ENCODE data around the gene PFDN1. TPM values are rescaled to one million over a fixed set of nuclear protein-coding genes. Genes with fewer than 3 reads are reported as not detected.

PFDN1 gene
- total RNA-seq, 1 experiment from 2014 or later, result 48.9 TPM

- intact Hi-C loops (cut with micrococcal nuclease), result no loop called here
- POLR2A ChIA-PET, result no interaction called here
- H3K79me2 ChIP-seq (ENCODE audit: insufficient read depth, low read length), result peaks cover 38% of the 10 kb centered on the region
- no peaks in the 10 kb centered on the region for H3K9me3 ChIP-seq (ENCODE audit: control insufficient read depth in 1 of 2, insufficient read depth in 1 of 2, low read depth in 1 of 2, low read length in 2 of 2)
- no peak for DNase-seq (ENCODE audit: low read depth, low spot score)
- RAD21 ChIA-PET (ENCODE audit: low non-redundant PET in 1 of 2, low total read pairs in 2 of 2, uncharacterized antibody in 2 of 2, unreplicated experiment in 2 of 2), result no interaction called here
- peaks cover 27 to 49% of the 10 kb centered on the region in 2 experiments for H3K4me1 ChIP-seq (ENCODE audit: control insufficient read depth in 1 of 2, insufficient read depth in 2 of 2, low read length in 2 of 2)
- no peaks in the 10 kb centered on the region for H4K20me1 ChIP-seq (ENCODE audit: insufficient read depth)
- peak; percentile 21; the same call in 1 of the 2 replicates for ATAC-seq
- peak; percentile 3 to 53 (median 23); a peak in 3 of 6 replicates for TF ChIP-seq CTCF (IDR thresholded peaks at IDR 0.05 in 2 of 3, conservative IDR thresholded peaks at IDR 0.05 in 1 of 3; ENCODE audit: borderline replicate concordance in 1 of 3, insufficient read depth in 1 of 3, low read depth in 2 of 3, low read length in 2 of 3)
- TF ChIP-seq EZH2phosphoT487 (IDR thresholded peaks at IDR 0.05; ENCODE audit: borderline replicate concordance), result no peak
- no TSS peak for BruUV-seq (replicated peaks)
- no peak overlapping the region for H2AFZ ChIP-seq (ENCODE audit: low read depth, low read length, poor library complexity, severe bottlenecking)
- no peak overlapping the region for H3K9ac ChIP-seq (ENCODE audit: low read length)
- no peaks in the 10 kb centered on the region for H3K9me2 ChIP-seq (ENCODE audit: insufficient read depth)
- peak overlapping the region; percentile 49 for H3K4me2 ChIP-seq (ENCODE audit: low read length)
- H3K27me3 ChIP-seq (ENCODE audit: insufficient read depth, low read length), result no peaks in the 10 kb centered on the region
- H3K4me3 ChIP-seq (replicated peaks in 1 of 2; ENCODE audit: low read depth in 1 of 2, low read length in 2 of 2), result no peak overlapping the region
- CTCF ChIA-PET, result interaction anchor here (1.1 kb wide), 1 partner anchor 21 kb away, joined by 3 read pairs; no protein-coding TSS in a partner anchor
- H3K36me3 ChIP-seq (ENCODE audit: control insufficient read depth in 1 of 2, insufficient read depth in 2 of 2, low read length in 2 of 2), result no peaks in the 10 kb centered on the region
- no peak overlapping the region for H3K27ac ChIP-seq (ENCODE audit: low read depth, low read length)
Measured at GRCh38 chr5:140205952-140206351, 96.9 kb downstream of the PFDN1 start.

- H3K27me3 ChIP-seq (ENCODE audit: insufficient read depth, low read length), result no peaks in the 10 kb centered on the region
- no peaks in the 10 kb centered on the region for H3K9me3 ChIP-seq (ENCODE audit: control insufficient read depth in 1 of 2, insufficient read depth in 1 of 2, low read depth in 1 of 2, low read length in 2 of 2)
- intact Hi-C loops (cut with micrococcal nuclease), result no loop called here
- no peak overlapping the region for H3K9ac ChIP-seq (ENCODE audit: low read length)
- no peak overlapping the region for H3K27ac ChIP-seq (ENCODE audit: low read depth, low read length)
- peaks cover 41% of the 10 kb centered on the region for H3K79me2 ChIP-seq (ENCODE audit: insufficient read depth, low read length)
- peaks cover 29 to 50% of the 10 kb centered on the region in 2 experiments for H3K4me1 ChIP-seq (ENCODE audit: control insufficient read depth in 1 of 2, insufficient read depth in 2 of 2, low read length in 2 of 2)
- H2AFZ ChIP-seq (ENCODE audit: low read depth, low read length, poor library complexity, severe bottlenecking), result no peak overlapping the region
- ATAC-seq, result peak; percentile 32; the same call in 1 of the 2 replicates
- no peaks in the 10 kb centered on the region for H3K36me3 ChIP-seq (ENCODE audit: control insufficient read depth in 1 of 2, insufficient read depth in 2 of 2, low read length in 2 of 2)
- no TSS peak for BruUV-seq (replicated peaks)
- TF ChIP-seq SP1 (IDR thresholded peaks at IDR 0.05; ENCODE audit: low read depth), result no peak
- TF ChIP-seq, protein P1, sequence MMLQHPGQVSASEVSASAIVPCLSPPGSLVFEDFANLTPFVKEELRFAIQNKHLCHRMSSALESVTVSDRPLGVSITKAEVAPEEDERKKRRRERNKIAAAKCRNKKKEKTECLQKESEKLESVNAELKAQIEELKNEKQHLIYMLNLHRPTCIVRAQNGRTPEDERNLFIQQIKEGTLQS (IDR thresholded peaks at IDR 0.05), result no peak
- H3K9me2 ChIP-seq (ENCODE audit: insufficient read depth), result no peaks in the 10 kb centered on the region
- ChIA-PET POLR2A (interaction anchor here (0.6 kb wide), 1 partner anchor 417 kb away, joined by 4 read pairs; no protein-coding TSS in a partner anchor), CTCF (no interaction called here), RAD21 (ENCODE audit: low non-redundant PET in 1 of 2, low total read pairs in 2 of 2, uncharacterized antibody in 2 of 2, unreplicated experiment in 2 of 2) (no interaction called here)
- no peaks in the 10 kb centered on the region for H4K20me1 ChIP-seq (ENCODE audit: insufficient read depth)
- peak overlapping the region; percentile 49 for H3K4me2 ChIP-seq (ENCODE audit: low read length)
- DNase-seq (ENCODE audit: low read depth, low spot score), result no peak
- no peak overlapping the region for H3K4me3 ChIP-seq (replicated peaks in 1 of 2; ENCODE audit: low read depth in 1 of 2, low read length in 2 of 2)
Measured at GRCh38 chr5:140205216-140205615, 97.7 kb downstream of the PFDN1 start.
